Activated gamma-delta T cell treated with anti-CD3 and anti-CD28 coated beads, Interleukin-2, amount 50 U/mL, for 16 hours (primary cell): ENCODE results near the gene FAM177A1.
A peak's percentile ranks its signal among the peaks of the same experiment; 100 is the strongest.
"Not testable (repeated sequence)": the region's sequence is repeated elsewhere in the genome, so short reads cannot be mapped to it uniquely, and the experiment has no call there.

Experiments used
- DNase-seq: peaks from one replicate; pipeline ENCODE4 v3.0.0-alpha.2; 2020; ENCODE audit warnings: low read depth

The FAM177A1 gene

DNA sequence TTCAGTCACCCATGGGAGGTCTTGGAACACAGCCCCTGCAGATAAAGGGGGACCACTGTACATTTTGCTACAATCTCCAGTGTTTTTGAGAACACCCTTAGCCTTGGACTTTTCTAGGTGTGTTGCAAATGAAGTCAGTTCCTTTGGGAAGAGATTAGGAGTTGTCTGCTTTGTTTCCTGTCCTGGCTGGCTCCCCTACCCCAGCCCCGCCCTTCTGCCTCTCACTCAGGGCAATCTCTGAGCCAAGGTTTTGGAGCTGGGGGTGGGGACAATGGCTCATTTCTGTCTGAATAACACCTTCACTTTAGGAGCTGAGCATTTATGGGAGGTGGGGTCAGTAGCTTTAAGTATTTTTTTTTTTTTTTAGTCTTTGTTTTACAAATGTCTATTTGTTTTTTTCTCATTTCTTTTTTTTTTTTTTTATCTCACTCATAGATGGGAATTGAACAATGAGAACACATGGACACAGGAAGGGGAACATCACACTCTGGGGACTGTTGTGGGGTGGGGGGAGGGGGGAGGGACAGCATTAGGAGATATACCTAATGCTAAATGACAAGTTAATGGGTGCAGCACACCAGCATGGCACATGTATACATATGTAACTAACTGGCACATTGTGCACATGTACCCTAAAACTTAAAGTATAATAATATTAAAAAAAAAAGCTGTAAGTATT lies 15.2 kb downstream of the FAM177A1 start:
- DNase-seq = not testable (repeated sequence)

DNA sequence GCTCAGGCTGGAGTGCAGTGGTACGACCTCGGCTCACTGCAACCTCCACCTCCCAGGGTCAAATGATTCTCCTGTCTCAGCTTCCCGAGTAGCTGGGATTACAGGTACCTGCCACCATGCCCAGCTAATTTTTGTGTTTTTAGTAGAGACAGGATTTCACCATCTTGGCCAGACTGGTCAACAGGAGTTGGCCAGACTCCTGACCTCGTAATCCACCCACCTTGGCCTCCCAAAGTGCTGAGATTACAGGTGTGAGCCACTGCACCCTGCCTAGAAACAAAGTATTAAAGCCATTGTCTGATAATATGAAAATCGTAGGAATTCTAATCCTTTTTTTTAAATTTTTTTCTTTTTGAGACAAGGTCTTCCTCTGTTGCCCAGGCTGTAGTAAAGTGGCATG lies 19.7 kb downstream of the FAM177A1 start:
- not testable (repeated sequence) for DNase-seq

DNA sequence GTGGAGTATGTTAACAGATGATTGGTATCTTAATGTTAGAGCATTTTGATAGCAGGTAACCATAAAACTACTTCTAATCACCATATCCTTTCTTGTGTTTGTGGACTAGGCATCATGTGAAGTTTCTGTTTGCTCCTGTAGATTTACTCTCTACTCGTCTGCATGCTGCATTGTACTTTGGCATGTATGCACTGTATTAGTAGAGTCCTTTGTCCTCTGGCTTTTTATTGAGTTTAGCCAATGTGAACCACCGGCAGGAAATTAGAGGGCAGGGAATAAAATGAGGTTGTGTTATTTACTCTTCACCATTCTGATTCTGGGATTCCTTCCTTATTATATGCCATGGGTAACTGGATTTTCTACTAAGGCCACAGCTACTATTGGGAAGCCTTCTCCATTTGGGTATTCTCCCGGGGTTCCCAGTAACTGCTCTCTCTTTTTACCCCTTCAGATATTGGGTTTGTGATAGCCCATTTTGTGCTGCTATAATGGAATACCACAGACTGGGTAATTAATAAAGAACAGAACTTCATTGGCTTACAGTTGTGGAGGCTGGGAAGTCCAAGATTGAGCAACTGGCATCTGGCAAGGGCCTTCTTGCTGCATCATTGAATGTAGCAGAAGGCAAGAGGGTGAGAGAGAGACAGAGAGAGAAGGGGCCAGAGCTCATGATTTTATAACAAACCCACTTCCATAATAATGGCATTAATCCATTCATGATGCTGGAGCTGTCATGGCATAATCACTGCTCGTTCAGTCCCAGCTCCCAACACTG lies 22.4 kb downstream of the FAM177A1 start:
- DNase-seq = no peak

DNA sequence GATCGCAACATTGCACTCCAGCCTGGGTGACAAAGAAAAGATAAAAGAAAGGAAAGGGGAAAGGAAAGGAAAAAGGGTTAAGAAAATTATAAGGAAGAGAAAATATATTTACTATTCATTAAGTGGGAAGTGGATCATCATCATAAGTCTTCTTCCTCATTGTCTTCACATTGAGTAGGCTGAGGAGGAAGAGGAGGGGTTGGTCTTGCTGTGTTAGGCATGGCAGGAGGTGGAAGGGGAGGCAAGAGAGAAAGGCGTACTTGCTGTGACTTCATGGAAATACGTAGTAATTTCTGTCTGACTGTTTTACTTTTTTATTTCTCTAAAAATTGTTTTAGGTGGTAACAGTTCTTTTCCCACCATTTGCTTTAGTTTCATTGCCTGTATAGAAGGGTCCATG lies 26.2 kb downstream of the FAM177A1 start:
- no peak for DNase-seq

DNA sequence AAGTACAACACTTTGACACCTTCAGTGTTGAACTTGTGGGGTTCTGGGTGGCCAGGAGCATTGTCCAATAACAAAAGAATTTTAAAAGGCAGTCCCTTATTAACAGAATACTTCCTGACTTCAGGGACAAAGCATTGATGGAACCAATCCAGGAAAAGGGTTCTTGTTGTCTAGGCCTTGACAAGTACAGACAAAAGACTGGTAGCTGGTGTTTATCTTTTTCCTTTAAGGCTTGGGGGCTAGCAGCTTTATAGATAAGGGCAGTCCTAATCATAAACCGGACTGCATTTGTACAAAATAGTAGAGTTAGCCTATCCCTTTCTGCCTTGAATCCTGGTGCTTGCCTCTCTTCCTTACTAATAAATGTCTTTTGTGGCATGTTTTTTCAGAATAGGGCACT lies 27.4 kb downstream of the FAM177A1 start:
- no peak for DNase-seq

DNA sequence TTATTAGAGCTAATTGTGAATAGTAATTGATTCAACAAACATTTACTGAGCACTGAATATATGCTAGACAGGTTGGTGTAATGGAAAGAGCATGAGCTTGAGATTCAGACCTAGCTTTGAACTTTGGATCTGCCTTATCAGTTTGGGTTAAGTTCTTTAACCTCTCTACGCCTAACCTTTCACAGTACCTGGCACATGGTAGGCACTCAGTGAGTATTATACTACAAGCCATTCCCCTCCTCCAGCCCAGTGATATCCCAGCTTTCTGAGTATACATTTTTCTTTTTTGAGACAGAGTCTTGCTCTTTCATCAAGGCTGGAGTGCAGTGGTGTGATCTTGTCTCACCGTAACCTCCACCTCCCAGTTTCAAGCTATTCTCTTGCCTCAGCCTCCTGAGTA lies 32.0 kb downstream of the FAM177A1 start:
- DNase-seq = no peak

DNA sequence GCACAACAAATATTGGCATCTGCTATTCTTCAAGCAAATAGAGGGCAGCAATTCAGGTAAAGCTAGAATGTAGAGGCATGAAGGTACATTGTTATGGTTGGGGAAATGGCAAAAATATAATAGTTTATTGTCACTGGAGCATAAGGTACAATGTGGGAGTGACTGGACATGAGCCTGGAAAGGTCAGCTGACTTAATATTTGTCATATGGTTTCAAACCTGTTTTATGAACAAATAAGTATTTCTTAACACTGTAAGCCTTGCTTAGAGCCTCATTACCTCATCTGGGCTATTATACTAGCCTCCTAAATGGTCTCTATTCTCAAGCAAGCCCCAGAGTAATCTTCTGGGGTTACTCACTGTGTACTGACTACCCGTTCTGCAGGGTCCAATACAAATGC lies 33.7 kb downstream of the FAM177A1 start:
- no peak for DNase-seq

DNA sequence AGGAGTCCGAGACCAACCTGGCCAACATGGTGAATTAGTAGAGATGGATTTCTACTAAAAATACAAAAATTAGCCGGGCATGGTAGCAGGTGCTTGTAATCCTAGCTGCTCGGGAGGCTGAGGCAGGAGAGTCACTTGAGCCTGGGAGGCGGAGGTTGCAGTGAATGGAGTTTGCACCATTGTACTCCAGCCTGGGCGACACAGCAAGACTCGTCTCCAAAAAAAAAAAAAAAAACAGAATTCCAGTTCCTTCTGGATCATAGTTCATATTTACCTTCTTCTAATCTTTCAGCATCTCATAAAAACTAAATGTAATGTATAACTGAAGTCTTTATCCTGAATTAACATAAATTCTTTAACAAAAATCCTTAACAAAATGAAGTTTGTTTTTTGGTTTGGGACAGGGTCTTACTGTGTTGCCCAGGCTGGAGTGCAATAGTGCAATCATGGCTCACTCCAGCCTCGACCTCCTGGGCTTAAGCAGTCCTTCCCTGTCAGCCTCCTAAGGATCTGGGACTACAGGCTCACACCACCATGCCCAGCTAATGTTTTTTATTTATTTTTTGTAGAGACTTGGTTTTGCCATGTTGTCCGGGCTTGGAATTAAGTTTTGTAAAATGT lies 37.6 kb downstream of the FAM177A1 start:
- DNase-seq = no peak

DNA sequence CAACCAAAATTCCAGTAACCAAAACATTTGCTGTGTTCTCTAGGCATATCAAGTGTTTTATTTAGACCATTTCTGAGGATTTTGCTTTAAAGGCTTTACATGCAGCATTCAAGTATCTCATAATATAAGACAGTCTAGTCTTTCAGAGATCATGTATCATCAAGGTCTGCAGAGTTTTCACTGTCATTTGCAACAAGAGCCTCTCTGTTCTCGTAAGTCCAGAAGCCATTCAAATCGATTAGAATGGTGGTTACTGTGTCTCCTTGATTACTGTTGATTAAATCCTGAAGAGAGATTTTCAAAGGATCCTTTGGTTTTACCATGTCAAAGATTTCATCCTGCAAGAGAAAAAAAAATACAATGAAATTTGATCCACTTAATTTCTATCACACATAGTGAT lies 39.4 kb downstream of the FAM177A1 start:
- DNase-seq = no peak

DNA sequence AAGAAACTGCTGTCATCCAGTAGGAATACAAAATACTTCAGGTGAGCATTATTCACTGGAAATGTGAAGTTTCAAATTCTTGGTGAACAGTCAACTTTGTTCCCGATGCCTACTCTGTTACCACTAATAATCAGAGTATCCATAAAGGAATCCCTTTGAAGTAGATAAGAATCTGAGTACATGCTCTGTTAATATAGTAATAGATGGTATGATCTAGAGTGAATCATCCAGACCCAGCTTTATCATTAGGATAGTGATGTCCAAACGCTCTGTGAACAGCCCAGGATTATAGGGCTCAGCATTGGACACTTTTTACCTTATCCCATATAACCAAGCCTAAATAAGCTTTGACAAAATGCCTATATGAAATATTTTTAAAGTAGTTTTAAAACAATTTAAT lies 42.4 kb downstream of the FAM177A1 start:
- DNase-seq = no peak

DNA sequence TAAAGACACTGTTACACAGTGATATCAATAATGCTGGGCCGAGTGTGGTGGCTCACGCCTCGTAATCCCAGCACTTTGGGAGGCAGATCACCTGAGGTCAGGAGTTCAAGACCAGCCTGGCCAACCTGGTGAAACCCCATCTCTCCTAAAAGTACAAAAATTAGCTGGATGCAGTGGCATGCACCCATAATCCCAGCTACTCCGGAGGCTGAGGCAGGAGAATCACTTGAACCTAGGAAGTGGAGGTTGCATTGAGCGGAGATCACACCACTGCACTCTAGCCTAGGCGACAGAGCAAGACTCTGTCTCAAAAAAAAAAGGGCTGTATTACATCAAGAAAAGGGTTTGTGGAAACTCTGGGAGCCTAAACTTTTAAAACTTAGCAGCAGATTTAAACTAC lies 48.6 kb downstream of the FAM177A1 start:
- DNase-seq = not testable (repeated sequence)

DNA sequence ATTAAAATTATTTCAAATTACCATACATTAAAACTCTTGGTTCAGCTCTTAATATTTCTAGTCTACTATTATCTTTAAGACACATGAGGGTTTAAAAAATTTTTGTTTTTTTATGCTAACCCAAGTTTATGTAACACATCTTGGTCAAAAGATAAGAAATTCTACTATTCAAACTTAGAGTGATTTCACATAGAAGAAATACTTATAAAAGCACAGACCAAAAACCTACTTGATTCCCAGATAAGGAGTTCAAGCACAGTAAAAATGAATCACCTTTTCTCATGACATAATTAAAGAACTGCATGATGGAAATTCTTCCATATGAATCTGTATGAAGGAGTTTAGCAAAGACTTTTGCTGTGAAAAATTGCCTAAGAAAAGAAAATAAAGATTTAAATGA lies 61.8 kb downstream of the FAM177A1 start:
- no peak for DNase-seq

DNA sequence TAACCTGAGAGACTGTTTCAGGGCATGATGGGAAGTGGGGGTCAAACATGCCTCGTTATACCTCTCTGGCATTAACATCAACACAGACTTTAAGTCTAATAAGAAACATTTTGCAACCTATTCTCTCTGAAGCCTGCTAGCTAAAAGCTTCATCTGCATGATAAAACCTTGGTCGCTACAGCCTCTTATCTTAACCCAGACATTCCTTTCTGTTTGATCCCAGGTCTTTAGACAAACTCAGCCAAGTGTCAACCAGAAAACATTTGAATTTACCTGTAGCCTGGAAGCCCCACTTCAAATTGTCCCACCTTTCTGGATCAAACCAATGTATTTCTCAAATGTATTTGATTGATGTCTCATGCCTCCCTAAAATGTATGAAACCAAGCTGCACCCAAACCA lies 66.6 kb downstream of the FAM177A1 start:
- no peak for DNase-seq

DNA sequence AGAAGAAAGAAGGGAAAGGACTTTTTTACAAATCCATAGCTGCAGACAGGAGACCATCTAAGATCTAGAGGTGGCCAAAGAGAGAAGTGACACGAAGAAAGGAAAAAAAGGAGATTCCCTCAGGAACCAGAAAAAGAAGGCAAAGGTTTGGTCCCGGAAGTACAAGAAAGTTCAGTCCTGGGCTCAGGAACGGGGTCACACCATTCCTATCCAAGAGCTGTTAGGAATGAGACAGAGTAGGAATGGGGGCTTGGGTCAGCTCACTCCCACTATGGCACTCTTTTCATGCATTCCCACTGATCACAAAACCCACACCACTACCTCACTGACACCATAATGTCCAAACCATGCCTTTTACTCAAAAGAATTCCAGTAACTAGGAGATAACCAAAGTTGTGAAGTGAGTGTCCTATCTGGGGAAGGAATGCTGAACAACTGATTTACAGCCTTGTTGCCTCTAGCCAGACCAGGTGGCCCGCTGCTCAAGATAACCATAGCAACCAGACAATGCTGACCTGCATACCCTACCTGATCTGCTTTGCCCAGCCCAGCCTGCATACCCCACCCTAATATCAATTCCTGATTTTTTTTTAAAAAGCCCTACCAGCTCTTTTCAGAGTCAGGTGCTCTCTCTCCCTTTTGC lies 67.4 kb downstream of the FAM177A1 start:
- DNase-seq = no peak

DNA sequence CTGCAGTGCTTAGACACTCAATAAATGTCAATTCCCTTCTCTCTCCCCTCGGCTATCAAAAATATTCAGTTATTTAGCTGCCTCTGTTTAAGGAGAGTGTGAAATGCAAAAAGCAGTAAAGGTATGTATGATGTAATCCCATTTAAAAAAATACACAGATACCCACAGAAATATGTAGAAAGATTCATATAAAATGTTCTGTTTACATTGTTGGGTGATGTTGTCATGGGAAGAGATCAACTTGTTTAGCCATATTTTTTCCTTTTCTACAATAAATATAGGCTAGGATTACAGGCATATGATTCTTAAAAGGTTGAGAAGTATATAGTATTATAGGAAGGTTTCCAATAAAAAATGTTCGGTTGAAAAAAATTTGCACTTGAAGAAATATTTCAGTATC lies 68.0 kb downstream of the FAM177A1 start:
- DNase-seq = no peak

DNA sequence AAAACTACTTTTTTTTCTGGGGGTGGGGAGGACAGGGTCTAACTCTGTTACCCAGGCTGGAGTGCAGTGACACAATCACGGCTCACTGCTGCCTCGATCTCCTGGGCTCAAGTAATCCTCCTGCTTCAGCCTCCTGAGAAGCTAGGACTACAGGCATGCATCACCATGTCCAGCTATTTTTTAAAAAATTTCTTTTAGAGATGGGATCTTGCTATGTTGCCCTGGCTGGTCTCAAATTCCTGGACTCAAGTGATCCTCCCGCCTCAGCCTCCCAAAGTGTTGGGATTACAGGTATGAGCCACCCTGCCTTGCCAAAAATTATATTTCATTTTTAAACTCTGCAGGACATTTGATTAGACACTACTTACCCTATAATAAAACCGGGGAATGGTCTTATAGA lies 70.2 kb downstream of the FAM177A1 start:
- no peak for DNase-seq

DNA sequence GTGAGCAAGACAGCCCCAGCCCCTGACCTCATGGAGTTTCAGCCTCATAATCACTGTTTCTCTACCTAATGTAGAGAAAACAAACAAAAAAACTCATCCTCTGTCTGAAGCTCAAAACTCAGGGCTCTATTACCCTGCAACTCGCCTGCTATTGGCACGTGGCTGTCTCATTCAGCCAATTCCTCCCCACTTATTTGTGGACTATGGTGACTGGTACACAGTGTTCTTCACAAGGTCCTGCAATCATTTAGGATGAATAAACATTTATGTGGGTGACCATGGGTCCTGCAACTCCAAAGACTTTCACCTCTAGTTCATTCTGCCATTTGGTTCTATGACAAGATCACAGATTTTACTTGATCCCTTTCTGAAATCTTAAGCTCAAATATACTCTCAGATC lies 71.0 kb downstream of the FAM177A1 start:
- DNase-seq = no peak

DNA sequence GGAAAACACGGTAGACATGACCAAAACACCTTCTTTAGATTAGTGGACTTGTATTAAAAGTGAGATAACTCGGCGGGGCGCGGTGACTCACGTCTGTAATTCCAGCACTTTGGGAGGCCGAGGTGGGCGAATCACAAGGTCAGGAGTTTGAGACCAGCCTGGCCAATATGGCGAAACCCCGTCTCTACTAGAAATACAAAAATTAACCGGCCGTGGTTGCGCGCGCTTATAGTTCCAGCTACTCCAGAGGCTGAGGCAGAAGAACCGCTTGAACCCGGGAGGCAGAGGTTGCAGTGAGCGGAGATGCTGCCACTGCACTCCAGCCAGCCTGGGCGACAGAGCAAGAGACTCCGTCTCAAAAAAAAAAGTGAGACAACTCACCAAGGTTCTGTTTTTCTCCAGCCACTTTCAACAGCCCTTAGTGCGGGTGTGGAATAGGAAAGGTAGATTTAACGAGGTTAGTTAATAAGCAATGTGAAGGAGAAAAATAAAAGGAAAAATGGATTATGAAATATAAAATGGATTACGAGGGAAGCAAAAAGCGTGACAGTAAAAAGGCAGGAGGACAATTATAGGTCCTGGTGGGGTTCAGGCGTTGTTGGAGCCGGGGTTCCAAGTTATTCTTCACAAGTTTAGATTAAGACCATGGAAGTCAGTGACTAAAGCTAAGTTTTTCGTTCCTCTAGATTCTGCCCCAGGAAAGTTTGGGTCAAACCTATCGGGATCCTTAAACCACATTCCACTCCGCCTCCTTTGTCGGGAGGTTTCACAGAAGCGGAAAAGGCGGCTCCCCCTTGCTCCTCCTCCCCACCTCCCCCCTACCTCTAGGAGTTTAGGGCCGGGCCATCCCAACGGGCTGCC lies 75.2 kb downstream of the FAM177A1 start:
- DNase-seq = no peak

DNA sequence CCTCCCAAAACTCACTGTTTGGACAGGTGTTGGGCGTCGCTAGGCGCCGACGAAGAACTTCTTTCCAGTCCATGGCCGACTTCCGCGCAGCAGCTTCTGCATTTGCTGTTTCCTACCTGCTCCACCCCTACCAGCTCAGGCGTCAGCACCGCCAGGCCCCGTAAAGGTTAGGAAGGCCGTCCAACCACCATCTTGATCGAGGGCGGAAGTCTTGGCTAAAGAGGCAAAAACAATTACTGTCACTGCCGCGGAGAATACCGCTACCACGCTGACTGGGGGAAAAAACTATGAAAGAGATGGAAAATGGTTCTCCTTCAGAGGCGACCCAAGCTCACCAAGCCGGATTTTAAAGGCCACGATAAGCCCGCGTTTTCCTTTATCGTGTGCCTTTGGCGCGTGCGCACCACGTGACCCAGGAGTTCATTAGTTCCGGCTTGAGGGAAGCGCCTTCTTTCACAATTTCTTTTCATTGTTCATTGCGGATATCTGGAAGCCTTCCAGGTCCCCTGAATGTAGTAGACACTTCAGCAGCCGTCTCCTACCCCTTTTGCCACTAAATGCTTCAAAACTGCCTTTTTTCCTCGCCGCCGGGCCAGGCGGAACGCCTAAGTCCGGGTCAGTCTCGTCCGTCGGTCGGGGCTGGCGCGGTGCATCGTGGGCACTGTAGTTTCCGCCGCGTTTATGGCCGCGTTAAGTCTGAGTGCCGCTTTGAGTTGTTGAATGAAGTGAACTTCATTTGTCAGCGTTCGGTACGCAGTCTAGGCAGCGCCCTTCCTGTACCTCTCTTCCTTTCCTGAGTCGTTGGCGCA lies 76.0 kb downstream of the FAM177A1 start, which contains the start of the genes PPP2R3C and PRORP:
Gene PPP2R3C, minus strand, starts transcription at position 104 of the 809 bp plus-strand sequence. Its CDS starts 31 bp downstream, at position 73.
Gene PRORP, plus strand, starts transcription at position 666 of the 809 bp plus-strand sequence. CDS start 694 bp downstream, outside the sequence.
- DNase-seq = peak; percentile 83

DNA sequence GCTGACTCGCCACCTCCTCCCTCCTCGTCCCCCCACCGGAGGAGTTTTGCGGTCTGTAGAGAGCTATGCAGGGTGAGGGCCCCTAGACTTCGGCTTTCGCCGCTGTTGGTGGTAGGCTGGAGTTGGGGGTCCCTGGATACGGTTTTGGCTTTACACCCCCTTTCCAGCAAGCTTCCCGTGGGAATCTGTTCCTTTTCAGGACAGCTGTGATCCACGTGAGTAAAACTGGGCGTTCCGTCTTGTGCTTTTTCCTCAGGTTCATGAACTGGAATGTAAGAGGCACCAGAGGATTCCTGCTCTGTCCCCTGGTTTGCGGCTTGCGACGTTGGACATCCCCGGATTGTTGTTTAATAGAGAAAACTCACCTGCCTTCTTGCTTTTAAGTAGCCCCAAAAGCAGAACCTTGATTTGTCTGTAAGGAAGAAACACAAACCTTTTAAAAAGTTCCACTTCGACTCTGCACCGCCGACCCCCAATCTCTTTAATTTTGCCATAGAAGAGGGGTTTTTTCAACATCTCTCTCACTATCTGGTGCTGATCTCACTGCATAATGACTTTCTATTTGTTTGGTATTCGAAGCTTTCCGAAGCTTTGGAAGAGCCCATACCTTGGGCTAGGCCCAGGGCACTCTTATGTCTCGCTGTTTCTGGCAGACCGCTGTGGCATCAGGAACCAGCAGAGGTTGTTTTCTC lies 76.8 kb downstream of the FAM177A1 start:
- no peak for DNase-seq
